Stimulated activated CD8-positive, alpha-beta memory T cell treated with anti-CD3 and anti-CD28 coated beads, Interleukin-7, amount 100 ng/mL, for 24 hours (primary cell): ENCODE results near the gene LARP6.

Source experiments
- DNase-seq: peaks from one replicate; pipeline ENCODE4 v3.0.0-alpha.2; 2020; ENCODE audit warnings: low read depth

The LARP6 gene

GRCh38 chr15:70793694-70794093 lies 60.3 kb downstream of the LARP6 start:
- DNase-seq = no peak

- no peak for DNase-seq
Measured at GRCh38 chr15:70792171-70792573, 61.8 kb downstream of the LARP6 start.

GRCh38 chr15:70791259-70791658 lies 62.7 kb downstream of the LARP6 start:
- DNase-seq = no peak

GRCh38 chr15:70789213-70789612 lies 64.7 kb downstream of the LARP6 start:
- DNase-seq = no peak

- no peak for DNase-seq
Measured at GRCh38 chr15:70788114-70789049, 65.6 kb downstream of the LARP6 start.

GRCh38 chr15:70786996-70787395 lies 67.0 kb downstream of the LARP6 start:
- DNase-seq = no peak

GRCh38 chr15:70783610-70784022 lies 70.3 kb downstream of the LARP6 start:
- DNase-seq = no peak

GRCh38 chr15:70783041-70783440 lies 70.9 kb downstream of the LARP6 start:
- DNase-seq = no peak

- DNase-seq = no peak
Measured at GRCh38 chr15:70781236-70781635, 72.7 kb downstream of the LARP6 start.
